Measurements from ENCODE around the gene SMOC1. TPM values are rescaled to one million over a fixed set of nuclear protein-coding genes. Genes with fewer than 3 reads are reported as not detected.

The SMOC1 gene
- total RNA-seq, 2 donors from 2014 or later, result 25.2 to 29.8 TPM

- H3K4me1 ChIP-seq (ENCODE audit: control insufficient read depth in 1 of 2, low read depth in 2 of 2), result no peaks in the 10 kb centered on the region
- ATAC-seq (ENCODE audit: insufficient number of reproducible peaks, low FRiP score, low read depth), result no peak
- no peak overlapping the region for H3K27ac ChIP-seq
- no peaks in the 10 kb centered on the region for H3K9me3 ChIP-seq
- TF ChIP-seq CTCF (IDR thresholded peaks at IDR 0.05), result no peak
- H3K27me3 ChIP-seq (replicated peaks; ENCODE audit: insufficient read depth), result no peaks in the 10 kb centered on the region
- H3K4me3 ChIP-seq, result no peak overlapping the region
- no peak for DNase-seq (ENCODE audit: low spot score)
- H3K36me3 ChIP-seq, result no peaks in the 10 kb centered on the region
Observed at GRCh38 chr14:70077005-70077404, 197.8 kb downstream of the SMOC1 start.

- Histone ChIP-seq H3K27ac (no peak overlapping the region), H3K27me3 (replicated peaks; ENCODE audit: insufficient read depth) (no peaks in the 10 kb centered on the region), H3K4me3 (no peak overlapping the region), H3K9me3 (no peaks in the 10 kb centered on the region), H3K4me1 (ENCODE audit: control insufficient read depth in 1 of 2, low read depth in 2 of 2) (no peaks in the 10 kb centered on the region), H3K36me3 (no peaks in the 10 kb centered on the region)
- DNase-seq (ENCODE audit: low spot score) (no peak), ATAC-seq (ENCODE audit: insufficient number of reproducible peaks, low FRiP score, low read depth) (no peak)
- TF ChIP-seq CTCF (IDR thresholded peaks at IDR 0.05), result no peak
Observed at GRCh38 chr14:70077720-70078119, 198.5 kb downstream of the SMOC1 start.

- Histone ChIP-seq H3K27me3 (replicated peaks; ENCODE audit: insufficient read depth) (no peaks in the 10 kb centered on the region), H3K36me3 (no peaks in the 10 kb centered on the region), H3K9me3 (no peaks in the 10 kb centered on the region), H3K27ac (no peak overlapping the region), H3K4me3 (no peak overlapping the region), H3K4me1 (ENCODE audit: control insufficient read depth in 1 of 2, low read depth in 2 of 2) (no peaks in the 10 kb centered on the region)
- no peak for TF ChIP-seq CTCF (IDR thresholded peaks at IDR 0.05)
- ATAC-seq (ENCODE audit: insufficient number of reproducible peaks, low FRiP score, low read depth) (no peak), DNase-seq (ENCODE audit: low spot score) (no peak)
Observed at GRCh38 chr14:70078329-70078728, 199.1 kb downstream of the SMOC1 start.

GRCh38 chr14:70080076-70080475 lies 200.9 kb downstream of the SMOC1 start:
- Histone ChIP-seq H3K36me3 (no peaks in the 10 kb centered on the region), H3K4me3 (no peak overlapping the region), H3K4me1 (ENCODE audit: control insufficient read depth in 1 of 2, low read depth in 2 of 2) (no peaks in the 10 kb centered on the region), H3K9me3 (no peaks in the 10 kb centered on the region), H3K27me3 (replicated peaks; ENCODE audit: insufficient read depth) (no peaks in the 10 kb centered on the region), H3K27ac (no peak overlapping the region)
- no peak for ATAC-seq (ENCODE audit: insufficient number of reproducible peaks, low FRiP score, low read depth)
- DNase-seq (ENCODE audit: low spot score), result no peak
- no peak for TF ChIP-seq CTCF (IDR thresholded peaks at IDR 0.05)

Other genes with a start within 250 kb of the SMOC1 start
- 100 to 1,000 TPM; 264 to 365 TPM for gene SRSF5, start 112.3 kb upstream of the SMOC1 start, total RNA-seq
- not detected for gene SLC10A1, start 82.2 kb upstream of the SMOC1 start, total RNA-seq

Data from thoracic aorta (tissue), 2 donors.